Lower leg skin (tissue), 4 donors: ENCODE data around the gene LRIT1. TPM values are rescaled to one million over a fixed set of nuclear protein-coding genes. Genes with fewer than 3 reads are reported as not detected.

Experiments
- DNase-seq, 2 donors: peaks; one replicate each; pipeline ENCODE4 v3.0.0-alpha.2; 2019; ENCODE audit warnings: low spot score in 2 of 2
- H3K4me3 ChIP-seq: fragments of 200-600 bp; sonication (generic); 2 replicates; pipeline ENCODE4 v1.5.1; 2017; ENCODE audit warnings: mild to moderate bottlenecking, low read depth; ENCODE audit not compliant: poor library complexity, severe bottlenecking
- CTCF ChIP-seq, 3 donors: fragments of 450-650 bp; IDR thresholded peaks; one replicate each; pipeline ENCODE4 v1.5.1; 2016; ENCODE audit warnings: antibody characterized with exemption in 3 of 3, mild to moderate bottlenecking in 3 of 3, moderate library complexity in 2 of 3
- POLR2A ChIP-seq, 2 donors: fragments of 450-650 bp; IDR thresholded peaks; one replicate each; pipeline ENCODE4 v1.6.1; 2016 to 2017; ENCODE audit warnings: antibody characterized with exemption in 2 of 2, mild to moderate bottlenecking in 1 of 2, moderate library complexity in 1 of 2
- WGBS, 2 donors: methylation state at CpG; one replicate each; pipeline ENCODE4 v1.1.5; 2018; 5-methylcytosine and 5-hydroxymethylcytosine counted together
- intact Hi-C: fragments of 100-400 bp; cut with DNase I; formaldehyde crosslinking; loops from one replicate; pipeline ENCODE4 v1.15.0; 2023; ENCODE audit warnings: low total_unique reads
- total RNA-seq, 4 donors: library from RNA; depleted of rRNA; stranded (reverse); fragments of >200 nt; gene quantifications; one replicate each; pipeline ENCODE4 v1.1.0, GENCODE V29; 2016

The LRIT1 gene
- total RNA-seq, 4 donors from 2014 or later, result 0.19 TPM; not detected in 3

- TF ChIP-seq CTCF (IDR thresholded peaks at IDR 0.05) (no peak), POLR2A (IDR thresholded peaks at IDR 0.05) (no peak)
- intact Hi-C loops, result no loop called here
- H3K4me3 ChIP-seq, result no peak overlapping the region
- DNase-seq, result peak in 1 of 2 donors; percentile 81
- WGBS, 2 donors, result 82 to 86% methylated on average over 9 of the region's 9 CpGs
Observed at GRCh38 chr10:84216834-84217233, 24.5 kb downstream of the LRIT1 start.

DNA sequence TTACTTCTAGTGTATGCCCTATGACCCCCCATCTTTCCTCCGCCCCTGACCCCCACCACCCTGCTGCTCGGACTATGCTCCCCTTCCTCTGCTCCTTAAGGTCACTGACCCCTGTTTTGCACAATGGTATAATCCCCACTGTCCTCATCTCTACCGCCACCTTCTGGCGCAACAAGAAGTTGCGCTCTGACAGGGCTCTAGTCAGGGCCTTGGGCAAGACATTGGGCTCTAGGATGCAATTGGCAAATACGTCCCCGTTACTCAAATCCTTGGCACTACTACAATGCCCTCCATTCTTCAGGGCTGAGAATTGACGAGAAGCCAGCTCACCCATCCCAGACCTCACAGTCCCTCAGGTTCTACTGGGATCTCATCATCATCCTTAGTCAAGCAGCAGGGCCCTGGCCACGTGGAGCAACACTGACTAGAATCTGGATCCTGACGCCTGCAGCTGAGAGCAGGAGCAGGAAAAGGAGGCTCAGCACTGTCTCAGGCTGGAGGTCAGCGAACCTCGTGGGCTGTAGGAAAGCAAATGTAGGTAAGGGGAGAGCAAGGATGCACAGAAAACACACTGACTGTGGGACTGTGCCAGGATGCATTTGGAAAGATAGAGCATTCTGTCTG, 26.6 kb downstream of the LRIT1 start:
- TF ChIP-seq CTCF (IDR thresholded peaks at IDR 0.05) (no peak), POLR2A (IDR thresholded peaks at IDR 0.05) (no peak)
- DNase-seq, result peak in 1 of 2 donors; percentile 60
- intact Hi-C loops, result loop anchor here (5.0 kb wide), 1 partner anchor 67 kb away; no protein-coding TSS in a partner anchor
- H3K4me3 ChIP-seq, result no peak overlapping the region
- WGBS, 2 donors, result 38 to 46% methylated on average over 12 of the region's 12 CpGs

DNA sequence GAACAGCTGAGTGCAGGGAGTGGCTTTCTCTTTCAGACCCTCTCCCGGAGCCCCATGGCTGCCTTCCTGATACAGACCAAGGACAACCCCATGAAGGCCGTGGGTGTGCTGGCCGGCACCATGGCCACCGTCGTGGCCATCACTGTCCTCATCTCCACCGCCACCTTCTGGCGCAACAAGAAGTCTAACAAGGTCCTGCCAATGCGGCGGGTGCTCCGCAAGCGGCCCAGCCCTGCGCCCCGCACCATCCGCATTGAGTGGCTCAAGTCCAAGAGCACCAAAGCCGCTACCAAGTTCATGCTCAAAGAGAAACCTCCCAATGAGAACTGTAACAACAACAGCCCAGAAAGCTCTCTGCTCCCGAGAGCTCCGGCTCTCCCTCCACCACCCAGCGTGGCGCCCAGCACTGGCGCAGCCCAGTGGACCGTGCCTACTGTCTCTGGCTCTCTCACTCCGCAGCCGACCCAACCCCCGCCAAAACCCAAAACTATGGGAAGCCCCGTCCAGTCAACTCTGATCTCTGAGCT, 27.2 kb downstream of the LRIT1 start:
- 73 to 80% methylated on average over 23 to 24 of the region's 25 CpGs for WGBS, 2 donors
- TF ChIP-seq CTCF (IDR thresholded peaks at IDR 0.05) (no peak), POLR2A (IDR thresholded peaks at IDR 0.05) (no peak)
- intact Hi-C loops, result loop anchor here (5.0 kb wide), 1 partner anchor 67 kb away; no protein-coding TSS in a partner anchor
- peak in 1 of 2 donors; percentile 83 for DNase-seq
- no peak overlapping the region for H3K4me3 ChIP-seq

- 87 to 92% methylated on average over 11 of the region's 11 CpGs for WGBS, 2 donors
- peak in 1 of 2 donors; percentile 43 for DNase-seq
- intact Hi-C loops, result loop anchor here (5.0 kb wide), 1 partner anchor 66 kb away; no protein-coding TSS in a partner anchor
- TF ChIP-seq CTCF (IDR thresholded peaks at IDR 0.05), result no peak
- TF ChIP-seq POLR2A (IDR thresholded peaks at IDR 0.05), result no peak
- H3K4me3 ChIP-seq, result no peak overlapping the region
Observed at GRCh38 chr10:84213076-84213475, 28.3 kb downstream of the LRIT1 start.

DNA sequence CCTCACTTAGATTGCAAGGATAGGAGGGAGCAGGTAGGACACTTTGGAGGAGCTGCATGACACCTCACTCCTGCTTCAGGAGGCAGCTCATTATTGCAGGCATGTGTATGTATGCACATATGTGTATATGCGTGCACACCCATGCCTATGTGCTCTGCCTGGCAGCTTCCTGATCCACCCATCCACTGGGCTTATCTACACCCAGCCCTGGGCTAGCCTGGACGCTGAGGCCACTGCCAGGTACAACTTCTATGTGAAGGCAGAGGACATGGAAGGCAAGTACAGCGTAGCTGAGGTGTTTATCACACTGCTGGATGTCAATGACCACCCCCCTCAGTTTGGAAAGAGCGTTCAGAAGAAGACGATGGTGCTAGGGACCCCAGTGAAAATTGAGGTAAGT, 29.3 kb downstream of the LRIT1 start:
- no peak for TF ChIP-seq POLR2A (IDR thresholded peaks at IDR 0.05)
- no peak for TF ChIP-seq CTCF (IDR thresholded peaks at IDR 0.05)
- no peak overlapping the region for H3K4me3 ChIP-seq
- intact Hi-C loops, result loop anchor here (5.0 kb wide), 1 partner anchor 65 kb away; no protein-coding TSS in a partner anchor
- DNase-seq, result peak in 1 of 2 donors; percentile 77
- WGBS, 2 donors, result 76 to 86% methylated on average over 5 of the region's 5 CpGs
